H9 (cell line): Measurements from ENCODE around the gene KLF6. TPM values are rescaled to one million over a fixed set of nuclear protein-coding genes. Genes with fewer than 3 reads are reported as not detected.

Experiments
- DNase-seq: peaks from one replicate; pipeline ENCODE4 v3.0.0-alpha.2; 2017
- H2AFZ ChIP-seq: one replicate; pipeline ENCODE4 v1.6.1; 2013; ENCODE audit warnings: mild to moderate bottlenecking, low read length, control low read depth, moderate library complexity
- H2AK5ac ChIP-seq: 2 replicates; pipeline ENCODE4 v1.6.1; 2013; ENCODE audit warnings: low read length, control low read depth, mixed read lengths; ENCODE audit not compliant: insufficient read length
- H2BK120ac ChIP-seq: one replicate; pipeline ENCODE4 v1.6.1; 2013; ENCODE audit warnings: low read depth, mild to moderate bottlenecking, low read length, control low read depth, inconsistent platforms; ENCODE audit not compliant: poor library complexity, severe bottlenecking
- H2BK12ac ChIP-seq: 2 replicates; pipeline ENCODE4 v1.6.1; 2013; ENCODE audit warnings: low read length, control low read depth, mixed read lengths, low read depth; ENCODE audit not compliant: insufficient read length
- H2BK15ac ChIP-seq: 2 replicates; pipeline ENCODE4 v1.6.1; 2013; ENCODE audit warnings: low read depth, low read length, control low read depth
- H2BK20ac ChIP-seq: one replicate; pipeline ENCODE4 v1.6.1; 2013; ENCODE audit warnings: low read depth, mild to moderate bottlenecking, low read length, control low read depth, inconsistent platforms; ENCODE audit not compliant: poor library complexity, severe bottlenecking
- H2BK5ac ChIP-seq: 2 replicates; pipeline ENCODE4 v1.6.1; 2013; ENCODE audit warnings: low read length, control low read depth, mixed read lengths; ENCODE audit not compliant: insufficient read length
- H3K14ac ChIP-seq: 2 replicates; pipeline ENCODE4 v1.6.1; 2013; ENCODE audit warnings: low read length, control low read depth; ENCODE audit not compliant: insufficient read depth
- H3K18ac ChIP-seq: 2 replicates; pipeline ENCODE4 v1.6.1; 2013; ENCODE audit warnings: low read depth, mild to moderate bottlenecking, mixed read lengths, low read length, control low read depth; ENCODE audit not compliant: insufficient read length
- H3K23ac ChIP-seq: 2 replicates; pipeline ENCODE4 v1.6.1; 2013; ENCODE audit warnings: low read length, control low read depth, mixed read lengths, low read depth; ENCODE audit not compliant: insufficient read length
- H3K23me2 ChIP-seq: 2 replicates; pipeline ENCODE4 v1.6.1; 2013; ENCODE audit warnings: low read depth, mild to moderate bottlenecking, mixed read lengths, low read length, control low read depth; ENCODE audit not compliant: insufficient read length, poor library complexity, severe bottlenecking
- H3K27ac ChIP-seq: 2 replicates; pipeline ENCODE4 v1.5.1; 2013; ENCODE audit warnings: low read length, control low read depth, mixed read lengths, low read depth; ENCODE audit not compliant: insufficient read length
- H3K27me3 ChIP-seq: 2 replicates; pipeline ENCODE4 v1.6.1; 2013; ENCODE audit warnings: low read length, control low read depth, inconsistent platforms; ENCODE audit not compliant: insufficient read depth
- H3K4ac ChIP-seq: 2 replicates; pipeline ENCODE4 v1.6.1; 2013; ENCODE audit warnings: low read depth, mild to moderate bottlenecking, control low read depth, inconsistent platforms, low read length, moderate library complexity
- H3K4me1 ChIP-seq: 2 replicates; pipeline ENCODE4 v1.6.1; 2013; ENCODE audit warnings: low read length, control low read depth, inconsistent platforms; ENCODE audit not compliant: insufficient read depth
- H3K4me2 ChIP-seq: 2 replicates; pipeline ENCODE4 v1.6.1; 2013; ENCODE audit warnings: low read length, control low read depth, mixed read lengths; ENCODE audit not compliant: insufficient read length, insufficient read depth
- H3K56ac ChIP-seq: 2 replicates; pipeline ENCODE4 v1.6.1; 2013; ENCODE audit warnings: low read depth, mild to moderate bottlenecking, mixed read lengths, low read length, control low read depth; ENCODE audit not compliant: insufficient read length
- H3K79me1 ChIP-seq: 2 replicates; pipeline ENCODE4 v1.6.1; 2013; ENCODE audit warnings: low read depth, mild to moderate bottlenecking, moderate library complexity, low read length, control low read depth, inconsistent platforms; ENCODE audit not compliant: insufficient read depth, poor library complexity, severe bottlenecking
- H3K79me2 ChIP-seq: 2 replicates; pipeline ENCODE4 v1.6.1; 2013; ENCODE audit warnings: low read length, control low read depth, inconsistent platforms; ENCODE audit not compliant: insufficient read depth
- H3K9ac ChIP-seq: 2 replicates; pipeline ENCODE4 v1.6.1; 2013; ENCODE audit warnings: low read length, control low read depth, mixed read lengths; ENCODE audit not compliant: insufficient read length; ENCODE audit errors: extremely low read depth
- H3K9me3 ChIP-seq: one replicate; pipeline ENCODE4 v1.6.1; 2013; ENCODE audit warnings: low read depth, low read length, inconsistent platforms; ENCODE audit not compliant: control insufficient read depth
- H3T11ph ChIP-seq: one replicate; pipeline ENCODE4 v1.6.1; 2013; ENCODE audit warnings: mild to moderate bottlenecking, low read length, control low read depth, inconsistent platforms
- H4K20me1 ChIP-seq: one replicate; pipeline ENCODE4 v1.6.1; 2013; ENCODE audit not compliant: control insufficient read depth, insufficient read length, insufficient read depth
- H4K5ac ChIP-seq: 2 replicates; pipeline ENCODE4 v1.6.1; 2013; ENCODE audit warnings: low read depth, mild to moderate bottlenecking, mixed read lengths, low read length, control low read depth; ENCODE audit not compliant: insufficient read length
- H4K8ac ChIP-seq: replicated peaks from 2 replicates; pipeline ENCODE4 v1.6.1; 2013; ENCODE audit warnings: low read length, control low read depth, mixed read lengths, low read depth; ENCODE audit not compliant: insufficient read length
- H4K91ac ChIP-seq: 2 replicates; pipeline ENCODE4 v1.6.1; 2013; ENCODE audit warnings: low read depth, mild to moderate bottlenecking, moderate library complexity, mixed read lengths, low read length, control low read depth; ENCODE audit not compliant: insufficient read length
- H3K27ac Mint-ChIP-seq, 3 experiments: 2 replicates in 2 of 3; 3 replicates in 1 of 3; pipeline ENCODE4 v1.8.0; 2020 to 2021; ENCODE audit warnings: mixed read lengths in 3 of 3, mild to moderate bottlenecking in 1 of 3, moderate library complexity in 1 of 3
- H3K27me3 Mint-ChIP-seq: 2 replicates; pipeline ENCODE4 v1.8.0; 2021; ENCODE audit warnings: low read depth, mild to moderate bottlenecking, moderate library complexity, mixed read lengths
- H3K36me3 Mint-ChIP-seq, 3 experiments: 2 replicates in 2 of 3; 3 replicates in 1 of 3; pipeline ENCODE4 v1.8.0; 2020 to 2021; ENCODE audit warnings: low read depth in 3 of 3, mixed read lengths in 3 of 3; ENCODE audit not compliant: insufficient read depth in 1 of 3
- H3K4me1 Mint-ChIP-seq, 2 experiments: 2 replicates each; pipeline ENCODE4 v1.8.0; 2020; ENCODE audit warnings: mixed read lengths in 2 of 2
- H3K4me3 Mint-ChIP-seq, 2 experiments: 2 replicates in 1 of 2; 3 replicates in 1 of 2; pipeline ENCODE4 v1.8.0; 2020 to 2021; ENCODE audit warnings: mild to moderate bottlenecking in 2 of 2, mixed read lengths in 2 of 2, moderate library complexity in 1 of 2
- H3K9me3 Mint-ChIP-seq, 2 experiments: 2 replicates in 1 of 2; 3 replicates in 1 of 2; pipeline ENCODE4 v1.8.0; 2020; ENCODE audit warnings: mild to moderate bottlenecking in 2 of 2, mixed read lengths in 2 of 2, moderate library complexity in 1 of 2
- CTCF ChIP-seq: fragments of 200-600 bp; sonication (generic); conservative IDR thresholded peaks from 3 replicates; pipeline ENCODE4 v1.8.0; 2021; ENCODE audit warnings: antibody characterized with exemption, mild to moderate bottlenecking
- WGBS: extraction: QIAGEN DNeasy Blood & Tissue Kit; methylation state at CpG from one replicate; pipeline ENCODE4 v1.1.7; 2013; ENCODE audit warnings: missing lambda C conversion rate, low lambda C conversion rate, mixed read lengths; ENCODE audit not compliant: insufficient read length; ENCODE audit errors: extremely low coverage; 5-methylcytosine and 5-hydroxymethylcytosine counted together
- total RNA-seq: library from RNA; stranded (reverse); gene quantifications from 2 replicates; pipeline ENCODE4 v1.2.1, GENCODE V29; 2021

The KLF6 gene
- total RNA-seq, 1 experiment from 2014 or later = 19.3 TPM

GRCh38 chr10:3765146-3765545, 19.9 kb downstream of the KLF6 start:
- H3K4me3 Mint-ChIP-seq = no peak overlapping the region
- Histone ChIP-seq H4K20me1 (no peaks in the 10 kb centered on the region), H2AK5ac (no peak overlapping the region), H2BK15ac (no peak overlapping the region), H3T11ph (no peak overlapping the region), H2BK120ac (no peak overlapping the region), H2BK20ac (no peak overlapping the region), H3K27me3 (0 out of 2 replicates have a peak, but pooled peaks cover 2% of the 10 kb centered on the region), H4K8ac (no peak overlapping the region), H3K79me1 (no peaks in the 10 kb centered on the region), H3K9me3 (no peaks in the 10 kb centered on the region), H3K23ac (no peak overlapping the region), H4K91ac (no peak overlapping the region), H2BK12ac (no peak overlapping the region), H3K9ac (no peak overlapping the region), H3K27ac (no peak overlapping the region), H3K4me2 (no peak overlapping the region), H3K56ac (no peak overlapping the region), H3K18ac (no peak overlapping the region), H4K5ac (no peak overlapping the region), H3K4me1 (no peaks in the 10 kb centered on the region; the same call in 1 of the 2 replicates), H3K79me2 (no peaks in the 10 kb centered on the region), H2BK5ac (no peak overlapping the region), H3K14ac (no peak overlapping the region), H2AFZ (no peak overlapping the region), H3K23me2 (no peaks in the 10 kb centered on the region), H3K4ac (no peak overlapping the region)
- no peaks in the 10 kb centered on the region for H3K36me3 Mint-ChIP-seq
- H3K4me1 Mint-ChIP-seq = peaks cover 32 to 42% of the 10 kb centered on the region in 2 experiments
- H3K27ac Mint-ChIP-seq = no peak overlapping the region
- DNase-seq = no peak
- no peaks in the 10 kb centered on the region; a peak in 1 of 5 replicates for H3K9me3 Mint-ChIP-seq
- no CpG with 5 or more reads among the region's 6 CpGs for WGBS
- no peak for TF ChIP-seq CTCF
- peaks cover 9% of the 10 kb centered on the region for H3K27me3 Mint-ChIP-seq
